ENCODE results near the gene SUPT20HL2.

Gene SUPT20HL2

GRCh38 chrX:24317567-24317966, 3.7 kb upstream of the SUPT20HL2 start:
- TF ChIP-seq CTCF (IDR thresholded peaks at IDR 0.05) = no peak

- no peak for TF ChIP-seq CTCF (IDR thresholded peaks at IDR 0.05)
Measured at GRCh38 chrX:24316111-24316510, 2.2 kb upstream of the SUPT20HL2 start.

- no peak for TF ChIP-seq CTCF (IDR thresholded peaks at IDR 0.05)
Measured at GRCh38 chrX:24306440-24306839, 7.4 kb downstream of the SUPT20HL2 start.

- TF ChIP-seq CTCF (IDR thresholded peaks at IDR 0.05) = no peak
Measured at GRCh38 chrX:24305905-24306304, 8.0 kb downstream of the SUPT20HL2 start.

- no peak for TF ChIP-seq CTCF (IDR thresholded peaks at IDR 0.05)
Measured at GRCh38 chrX:24301806-24302205, 12.1 kb downstream of the SUPT20HL2 start.

- no peak for TF ChIP-seq CTCF (IDR thresholded peaks at IDR 0.05)
Measured at GRCh38 chrX:24301060-24301459, 12.8 kb downstream of the SUPT20HL2 start.

GRCh38 chrX:24298191-24298590, 15.7 kb downstream of the SUPT20HL2 start:
- TF ChIP-seq CTCF (IDR thresholded peaks at IDR 0.05) = no peak

GRCh38 chrX:24294619-24295018, 19.2 kb downstream of the SUPT20HL2 start:
- TF ChIP-seq CTCF (IDR thresholded peaks at IDR 0.05) = peak; percentile 29; the same call in 1 of the 2 replicates

All from LNCAP (cell line).